A549 (cell line): Measurements from ENCODE around the gene TRMU.

Source experiments
- CTCF ChIP-seq: fragments of >200 bp; sonication (Bioruptor Twin); formaldehyde crosslinking; IDR thresholded peaks from 3 replicates; pipeline ENCODE4 v1.5.1; 2016
- NFE2L2 ChIP-seq: fragments of 150-350 bp; conservative IDR thresholded peaks from 2 replicates; pipeline ENCODE4 v1.6.1; 2014; ENCODE audit warnings: low read length
- ZFP36 ChIP-seq: fragments of 450-650 bp; IDR thresholded peaks from 2 replicates; pipeline ENCODE4 v1.6.1; 2014; ENCODE audit warnings: borderline replicate concordance; ENCODE audit not compliant: partially characterized antibody
- TF ChIP-seq, protein P1 (sequence below): fragments of 250-450 bp; sonication (Bioruptor Pico); IDR thresholded peaks from 2 replicates; pipeline ENCODE4 v1.5.0; 2021; ENCODE audit warnings: mild to moderate bottlenecking, moderate library complexity, borderline replicate concordance

- no peak for TF ChIP-seq CTCF
- TF ChIP-seq ZFP36: no peak
- TF ChIP-seq, protein P1, sequence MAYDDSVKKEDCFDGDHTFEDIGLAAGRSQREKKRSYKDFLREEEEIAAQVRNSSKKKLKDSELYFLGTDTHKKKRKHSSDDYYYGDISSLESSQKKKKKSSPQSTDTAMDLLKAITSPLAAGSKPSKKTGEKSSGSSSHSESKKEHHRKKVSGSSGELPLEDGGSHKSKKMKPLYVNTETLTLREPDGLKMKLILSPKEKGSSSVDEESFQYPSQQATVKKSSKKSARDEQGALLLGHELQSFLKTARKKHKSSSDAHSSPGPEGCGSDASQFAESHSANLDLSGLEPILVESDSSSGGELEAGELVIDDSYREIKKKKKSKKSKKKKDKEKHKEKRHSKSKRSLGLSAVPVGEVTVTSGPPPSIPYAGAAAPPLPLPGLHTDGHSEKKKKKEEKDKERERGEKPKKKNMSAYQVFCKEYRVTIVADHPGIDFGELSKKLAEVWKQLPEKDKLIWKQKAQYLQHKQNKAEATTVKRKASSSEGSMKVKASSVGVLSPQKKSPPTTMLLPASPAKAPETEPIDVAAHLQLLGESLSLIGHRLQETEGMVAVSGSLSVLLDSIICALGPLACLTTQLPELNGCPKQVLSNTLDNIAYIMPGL (CRISPR knock-in tag): no peak
- no peak for TF ChIP-seq NFE2L2
Measured at GRCh38 chr22:46373921-46374662, 38.6 kb downstream of the TRMU start.
